ENCODE data around the gene CLBA1.

Gene CLBA1

GRCh38 chr14:105023791-105024480, 38.3 kb downstream of the CLBA1 start:
- H3K27me3 ChIP-seq (ENCODE audit: insufficient read depth, poor library complexity, severe bottlenecking) = no peaks in the 10 kb centered on the region
- no peak overlapping the region for H3K27ac ChIP-seq (replicated peaks)
- no peak overlapping the region for H3K4me3 ChIP-seq (replicated peaks; ENCODE audit: insufficient read depth, low read length)
- TF ChIP-seq GABPA (IDR thresholded peaks at IDR 0.05; ENCODE audit: low read depth) (no peak), REST (IDR thresholded peaks at IDR 0.05; ENCODE audit: insufficient replicate concordance, low read depth) (no peak), SPI1 (IDR thresholded peaks at IDR 0.05; ENCODE audit: borderline replicate concordance, low read depth) (no peak), CTCF (IDR thresholded peaks at IDR 0.05; ENCODE audit: insufficient read depth, low read length) (no peak), POLR2AphosphoS5 (IDR thresholded peaks at IDR 0.05; ENCODE audit: low read depth) (no peak)
- no peak for DNase-seq (ENCODE audit: low read depth in 1 of 2, low spot score in 1 of 2)

DNA sequence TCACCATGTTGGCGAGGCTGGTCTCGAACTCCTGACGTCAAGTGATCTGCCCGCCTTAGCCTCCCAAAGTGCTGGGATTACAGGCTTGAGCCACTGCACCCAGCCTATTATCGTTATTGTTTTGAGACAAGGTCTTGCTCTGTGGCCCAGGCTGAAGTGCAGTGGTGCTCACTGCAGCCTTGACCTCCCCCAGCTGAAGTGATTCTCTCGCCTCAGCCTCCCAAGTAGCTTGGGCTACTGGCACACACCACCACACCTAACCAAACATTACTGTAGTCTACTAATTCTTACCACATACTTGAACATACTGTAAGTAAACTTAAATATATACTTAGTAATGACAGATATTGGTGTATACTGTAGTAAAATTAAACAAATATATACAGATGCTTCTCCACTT, 39.8 kb downstream of the CLBA1 start:
- TF ChIP-seq SPI1 (IDR thresholded peaks at IDR 0.05; ENCODE audit: borderline replicate concordance, low read depth) (no peak), CTCF (IDR thresholded peaks at IDR 0.05; ENCODE audit: insufficient read depth, low read length) (no peak), POLR2AphosphoS5 (IDR thresholded peaks at IDR 0.05; ENCODE audit: low read depth) (no peak), GABPA (IDR thresholded peaks at IDR 0.05; ENCODE audit: low read depth) (no peak), REST (IDR thresholded peaks at IDR 0.05; ENCODE audit: insufficient replicate concordance, low read depth) (no peak)
- Histone ChIP-seq H3K4me3 (replicated peaks; ENCODE audit: insufficient read depth, low read length) (no peak overlapping the region), H3K27me3 (ENCODE audit: insufficient read depth, poor library complexity, severe bottlenecking) (no peaks in the 10 kb centered on the region), H3K27ac (replicated peaks) (no peak overlapping the region)
- no peak for DNase-seq (ENCODE audit: low read depth in 1 of 2, low spot score in 1 of 2)

DNA sequence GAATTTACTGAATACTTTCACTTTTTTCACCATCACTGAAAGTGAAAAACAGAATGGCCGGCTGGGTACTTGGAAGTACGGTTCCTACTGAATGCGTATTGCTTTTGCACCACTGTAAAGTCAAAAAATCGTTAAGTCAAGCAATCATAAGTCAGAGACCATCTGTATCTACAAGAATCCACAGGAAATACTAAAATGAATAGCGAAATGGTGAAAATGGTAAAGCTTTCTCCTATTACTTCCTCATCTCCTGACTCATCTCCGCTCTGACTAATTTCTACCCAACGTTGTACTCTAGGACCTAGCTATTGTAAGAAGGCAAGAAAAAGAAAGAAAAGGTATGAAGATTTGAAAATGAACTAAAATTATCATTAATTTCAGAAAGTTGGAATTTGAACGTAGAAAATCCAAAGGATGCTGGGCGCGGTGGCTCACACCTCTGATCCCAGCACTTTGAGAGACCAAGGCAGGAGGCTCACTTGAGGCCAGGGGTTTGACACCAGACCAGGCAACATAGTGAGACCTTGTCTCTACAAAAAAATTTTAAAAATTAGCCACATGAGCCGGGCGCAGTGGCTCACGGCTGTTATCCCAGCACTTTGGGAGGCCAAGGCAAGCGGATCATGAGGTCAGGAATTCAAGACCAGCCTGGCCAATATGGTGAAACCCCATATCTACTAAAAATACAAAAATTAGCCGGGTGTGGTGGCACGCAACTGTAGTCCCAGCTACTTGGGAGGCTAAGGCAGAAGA, 40.6 kb downstream of the CLBA1 start:
- DNase-seq (ENCODE audit: low read depth in 1 of 2, low spot score in 1 of 2) = peak in 1 of 2 experiments; percentile 49
- no peak overlapping the region for H3K27ac ChIP-seq (replicated peaks)
- TF ChIP-seq POLR2AphosphoS5 (IDR thresholded peaks at IDR 0.05; ENCODE audit: low read depth) (no peak), CTCF (IDR thresholded peaks at IDR 0.05; ENCODE audit: insufficient read depth, low read length) (no peak), REST (IDR thresholded peaks at IDR 0.05; ENCODE audit: insufficient replicate concordance, low read depth) (no peak), GABPA (IDR thresholded peaks at IDR 0.05; ENCODE audit: low read depth) (no peak), SPI1 (IDR thresholded peaks at IDR 0.05; ENCODE audit: borderline replicate concordance, low read depth) (no peak)

More for the DNA sequence above, 40.6 kb downstream of the CLBA1 start:
- Histone ChIP-seq H3K4me3 (replicated peaks; ENCODE audit: insufficient read depth, low read length) (no peak overlapping the region), H3K27me3 (ENCODE audit: insufficient read depth, poor library complexity, severe bottlenecking) (no peaks in the 10 kb centered on the region)

Measured in HL-60 (cell line).